ENCODE data around the gene FBXO22.
"Not testable (repeated sequence)": the region's sequence is repeated elsewhere in the genome, so short reads cannot be mapped to it uniquely, and the experiment has no call there.

Gene FBXO22

GRCh38 chr15:75903331-75904239 is at the start of gene FBXO22:
Gene FBXO22 (plus strand): TSS chr15:75903878. CDS start chr15:75903964, 86 bp downstream.
- DNase-seq (ENCODE audit: low read depth in 2 of 2) = peak; percentile 75 to 84

DNA sequence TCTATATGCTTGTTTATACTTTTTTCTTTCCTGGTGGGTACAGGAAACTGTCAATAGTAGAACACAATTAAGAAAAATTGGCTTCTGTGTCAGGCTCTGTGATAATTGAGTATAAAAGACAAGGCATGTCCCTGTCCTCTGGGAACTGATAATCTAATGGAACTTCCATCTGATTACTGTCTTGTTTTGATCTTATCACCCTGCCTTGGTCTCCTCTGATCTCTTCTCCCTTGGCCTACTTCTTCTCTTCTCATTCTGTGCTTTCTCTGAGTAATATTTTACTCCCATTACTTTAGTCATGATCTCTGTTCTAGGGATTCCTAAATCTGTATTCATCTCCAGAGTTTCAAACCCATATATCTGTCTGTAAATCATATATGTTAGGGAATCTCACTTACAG is 45.8 kb upstream of the FBXO22 start:
- DNase-seq (ENCODE audit: low read depth in 2 of 2) = no peak

DNA sequence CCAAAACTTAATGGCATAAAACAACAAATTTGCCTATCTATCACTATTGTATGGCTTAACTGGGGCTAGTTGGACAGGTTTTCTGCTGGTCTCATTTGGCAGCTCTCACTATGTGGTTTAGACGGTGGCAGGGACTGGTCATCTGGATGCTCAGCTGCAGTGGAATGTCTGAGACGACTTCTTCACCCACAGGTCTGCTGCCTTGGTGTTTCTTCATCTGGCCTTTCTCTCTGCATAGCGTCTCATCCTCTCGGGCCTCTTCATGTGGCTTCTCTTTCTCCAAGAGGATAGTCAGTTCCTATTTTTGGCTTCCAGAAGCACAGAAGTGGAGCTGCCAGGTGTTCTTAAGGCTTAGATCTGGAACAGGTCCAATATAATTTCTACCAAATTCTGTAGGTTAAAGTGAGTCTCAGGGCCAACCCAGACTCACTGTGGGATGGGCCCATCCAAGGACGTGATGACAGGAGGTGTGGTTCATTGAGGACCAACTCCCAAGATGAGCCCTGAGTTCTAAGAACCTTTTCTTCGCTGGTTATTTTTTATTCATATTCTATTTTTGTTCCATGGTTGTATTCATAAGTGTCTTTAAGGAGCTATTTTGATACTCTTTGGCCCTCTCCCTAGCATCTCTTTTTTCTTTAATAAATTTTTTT is 41.8 kb upstream of the FBXO22 start:
- DNase-seq (ENCODE audit: low read depth in 2 of 2) = no peak

- DNase-seq (ENCODE audit: low read depth in 2 of 2) = no peak
These were observed 40.9 kb upstream of the FBXO22 start for GRCh38 chr15:75862796-75863195.

DNA sequence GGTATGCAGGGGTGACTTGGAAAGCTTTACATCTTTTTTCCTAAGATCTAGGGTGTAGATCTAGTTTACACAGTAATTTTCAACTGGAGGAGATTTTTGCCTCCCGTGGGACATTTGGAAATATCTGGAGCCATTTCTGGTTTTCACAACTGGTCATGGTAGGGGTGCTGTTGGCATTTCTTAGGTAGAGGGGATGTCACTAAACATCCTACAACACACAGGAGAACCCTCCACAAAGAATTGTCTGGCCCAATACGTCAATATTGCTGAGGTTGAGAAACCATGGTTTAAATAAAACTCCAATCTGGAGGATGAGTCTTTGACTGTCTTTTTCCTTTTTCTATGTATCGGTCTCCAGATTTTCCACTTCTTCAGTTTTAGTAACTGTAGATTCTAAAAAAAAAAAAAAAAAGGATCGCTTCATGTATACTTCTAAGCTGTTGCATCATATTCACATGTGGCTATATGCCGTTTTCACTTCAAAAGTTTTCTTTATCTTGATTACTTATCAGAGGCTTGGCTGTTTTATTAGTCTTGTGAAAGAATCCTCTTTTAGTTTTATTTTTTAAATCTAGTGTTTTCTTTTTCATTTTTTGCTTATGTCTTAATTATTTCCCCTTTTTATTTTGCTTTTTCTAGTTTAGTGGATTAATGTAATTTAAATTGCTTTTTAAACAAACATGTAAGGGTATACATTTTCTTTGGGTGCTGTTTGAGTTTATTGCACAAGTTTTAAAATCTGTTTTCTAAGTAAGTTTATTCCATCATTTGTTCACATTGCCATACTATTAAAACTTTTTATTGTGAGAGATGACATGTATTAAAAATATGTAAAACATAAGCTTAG is 39.2 kb upstream of the FBXO22 start:
- DNase-seq (ENCODE audit: low read depth in 2 of 2) = no peak

GRCh38 chr15:75866045-75866444 is 37.6 kb upstream of the FBXO22 start:
- DNase-seq (ENCODE audit: low read depth in 2 of 2) = not testable (repeated sequence)

GRCh38 chr15:75866916-75867315 is 36.8 kb upstream of the FBXO22 start:
- DNase-seq (ENCODE audit: low read depth in 2 of 2) = no peak

GRCh38 chr15:75867449-75867848 is 36.2 kb upstream of the FBXO22 start:
- DNase-seq (ENCODE audit: low read depth in 2 of 2) = no peak

DNA sequence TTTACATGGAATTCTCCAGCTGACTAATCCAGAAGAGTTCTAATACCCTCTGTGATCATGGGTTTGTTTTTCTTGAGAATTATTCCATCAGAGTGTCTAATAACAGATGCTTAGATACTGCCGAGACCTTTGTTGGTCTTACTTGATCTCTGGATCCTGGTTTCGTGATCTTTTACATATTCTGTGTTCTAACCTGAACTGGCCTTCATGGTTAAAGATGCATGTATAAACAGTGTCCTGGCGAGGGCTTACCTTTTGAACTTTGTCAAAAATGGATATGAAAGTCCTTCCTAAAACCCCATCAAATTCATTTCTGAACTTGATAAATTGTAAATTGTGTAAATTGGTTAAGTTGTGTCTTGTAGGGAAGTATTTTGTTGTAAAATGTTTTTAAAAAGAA is 35.7 kb upstream of the FBXO22 start:
- no peak for DNase-seq (ENCODE audit: low read depth in 2 of 2)

- no peak for DNase-seq (ENCODE audit: low read depth in 2 of 2)
These were observed 34.2 kb upstream of the FBXO22 start for GRCh38 chr15:75869446-75869845.

- not testable (repeated sequence) for DNase-seq (ENCODE audit: low read depth in 2 of 2)
These were observed 32.1 kb upstream of the FBXO22 start for GRCh38 chr15:75871589-75871988.

GRCh38 chr15:75872403-75872990 is 31.2 kb upstream of the FBXO22 start:
- DNase-seq (ENCODE audit: low read depth in 2 of 2) = no peak

DNA sequence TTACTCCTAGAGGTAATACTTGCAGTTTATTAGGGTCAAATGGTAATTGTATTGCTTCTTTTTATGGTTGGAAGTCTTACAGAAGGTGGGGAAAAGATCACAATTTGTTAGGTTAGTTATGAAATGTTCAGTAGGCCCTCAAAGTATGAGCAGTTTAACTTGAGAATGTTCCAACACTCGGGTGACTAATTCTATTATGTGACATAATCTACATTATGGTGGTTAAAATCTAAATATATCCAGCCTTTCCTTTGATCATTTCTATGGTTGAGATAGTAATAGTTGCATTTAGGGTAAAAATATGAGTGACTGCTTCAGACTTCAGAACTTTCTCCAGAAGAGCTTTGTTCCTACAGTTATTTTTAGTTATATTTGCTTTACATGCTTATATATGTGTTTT is 19.6 kb upstream of the FBXO22 start:
- DNase-seq (ENCODE audit: low read depth in 2 of 2) = no peak

GRCh38 chr15:75887178-75887577 is 16.5 kb upstream of the FBXO22 start:
- DNase-seq (ENCODE audit: low read depth in 2 of 2) = no peak

DNA sequence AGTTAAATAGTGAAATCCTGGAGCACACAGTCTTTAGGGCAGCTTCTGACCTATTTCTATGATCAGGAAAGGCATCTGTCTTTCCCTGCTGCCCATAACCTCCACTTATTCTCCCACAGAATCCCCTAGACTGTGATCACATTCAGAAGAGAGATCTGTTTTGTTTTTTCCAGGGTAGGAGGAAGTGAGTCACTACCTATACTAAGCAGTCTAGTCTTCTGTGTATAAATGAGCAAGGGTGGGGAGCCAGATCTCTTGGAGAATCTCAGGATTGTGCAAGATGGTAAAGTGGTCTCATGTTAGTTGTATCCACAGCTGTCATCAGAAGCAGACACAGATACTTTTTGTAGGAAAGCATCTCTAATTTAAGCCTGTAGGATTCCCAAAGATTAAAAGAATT is 11.8 kb upstream of the FBXO22 start:
- no peak for DNase-seq (ENCODE audit: low read depth in 2 of 2)

DNA sequence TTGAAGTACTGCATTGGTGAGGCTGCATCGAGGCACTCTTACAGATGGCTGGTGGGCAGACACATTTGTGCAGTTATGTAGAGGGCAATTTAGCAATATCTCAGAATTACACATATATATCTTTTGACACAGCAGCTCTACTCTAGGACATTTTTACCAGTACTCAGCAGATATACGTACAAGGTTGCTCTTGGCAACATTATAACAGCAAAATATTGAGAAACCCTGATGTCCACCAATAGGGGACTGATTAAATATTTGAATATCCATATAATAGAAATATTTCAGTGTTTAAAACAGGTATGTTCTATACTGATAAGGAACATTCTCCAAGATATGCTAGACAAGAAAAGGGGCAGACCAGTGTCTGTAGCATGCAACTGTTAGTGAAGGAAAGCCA is 7.9 kb upstream of the FBXO22 start:
- no peak for DNase-seq (ENCODE audit: low read depth in 2 of 2)

GRCh38 chr15:75900577-75900976 is 3.1 kb upstream of the FBXO22 start:
- no peak for DNase-seq (ENCODE audit: low read depth in 2 of 2)

DNA sequence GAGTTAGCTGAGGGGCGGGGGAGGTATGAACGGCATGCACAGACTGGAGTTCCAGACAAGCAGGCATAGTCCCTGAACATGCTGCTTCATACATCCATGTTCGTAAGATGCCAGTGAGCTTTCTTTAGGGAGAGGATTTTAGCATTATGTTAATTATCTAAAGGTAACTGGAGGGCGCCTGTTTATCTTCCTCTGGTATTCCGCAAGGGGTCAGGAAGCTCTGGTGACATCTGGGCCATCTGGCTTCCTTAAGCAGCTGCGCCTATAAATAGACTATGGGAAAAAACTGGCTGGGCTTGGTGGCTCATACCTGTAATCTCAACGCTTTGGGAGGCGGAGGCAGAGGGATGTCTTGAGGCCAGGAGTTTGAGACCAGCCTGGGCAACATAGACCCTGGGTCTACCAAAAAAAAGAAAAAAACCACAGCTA is 1.5 kb upstream of the FBXO22 start:
- DNase-seq (ENCODE audit: low read depth in 2 of 2) = no peak

DNA sequence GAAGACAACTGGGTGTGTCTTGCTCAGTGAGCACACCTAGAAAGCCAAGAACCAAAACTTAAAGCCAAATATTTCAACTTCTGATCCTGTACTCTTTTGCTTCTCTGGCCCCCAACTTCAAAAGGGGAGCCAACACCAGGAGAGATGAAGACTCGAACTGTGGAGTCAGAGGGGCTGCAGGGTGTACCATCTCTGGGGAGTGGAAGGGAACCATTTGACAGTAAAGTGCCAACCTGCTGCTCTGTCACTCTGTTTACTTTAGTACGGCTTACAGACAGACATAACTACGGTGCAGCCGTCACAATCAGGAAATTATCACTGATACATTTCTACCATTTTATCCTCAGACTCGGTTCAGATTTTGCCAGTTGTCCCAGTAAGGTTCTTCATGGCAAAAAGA is 1.6 kb downstream of the FBXO22 start:
- DNase-seq (ENCODE audit: low read depth in 2 of 2) = no peak

DNA sequence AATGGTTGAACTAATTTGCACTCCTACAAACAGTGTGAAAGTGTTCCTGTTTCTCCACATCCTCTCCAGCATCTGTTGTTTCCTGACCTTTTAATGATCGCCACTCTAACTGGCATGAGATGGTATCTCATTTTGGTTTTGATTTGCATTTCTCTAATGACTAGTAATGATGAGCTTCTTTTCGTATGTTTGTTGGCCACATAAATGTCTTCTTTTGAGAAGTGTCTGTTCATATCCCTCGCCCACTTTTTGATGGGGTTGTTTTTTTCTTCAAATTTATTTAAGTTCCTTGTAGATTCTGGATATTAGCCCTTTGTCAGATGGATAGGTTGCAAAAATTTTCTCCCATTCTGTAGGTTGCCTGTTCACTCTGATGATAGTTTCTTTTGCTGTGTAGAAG is 6.7 kb downstream of the FBXO22 start:
- not testable (repeated sequence) for DNase-seq (ENCODE audit: low read depth in 2 of 2)

DNA sequence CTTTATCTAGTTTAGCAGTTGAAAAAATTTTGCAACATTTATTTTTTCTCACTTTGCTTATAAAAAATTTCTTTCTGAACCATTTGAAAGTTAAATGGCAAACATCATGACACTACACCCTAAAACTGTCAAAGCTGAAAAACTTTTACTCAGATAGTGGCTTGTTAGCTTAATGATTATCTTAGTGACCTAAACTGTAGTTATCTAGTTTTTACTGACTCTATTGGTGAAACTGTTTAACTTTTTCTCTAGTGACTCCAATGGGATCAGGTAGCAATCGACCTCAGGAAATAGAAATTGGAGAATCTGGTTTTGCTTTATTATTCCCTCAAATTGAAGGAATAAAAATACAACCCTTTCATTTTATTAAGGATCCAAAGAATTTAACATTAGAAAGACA is 13.3 kb downstream of the FBXO22 start:
- no peak for DNase-seq (ENCODE audit: low read depth in 2 of 2)

DNA sequence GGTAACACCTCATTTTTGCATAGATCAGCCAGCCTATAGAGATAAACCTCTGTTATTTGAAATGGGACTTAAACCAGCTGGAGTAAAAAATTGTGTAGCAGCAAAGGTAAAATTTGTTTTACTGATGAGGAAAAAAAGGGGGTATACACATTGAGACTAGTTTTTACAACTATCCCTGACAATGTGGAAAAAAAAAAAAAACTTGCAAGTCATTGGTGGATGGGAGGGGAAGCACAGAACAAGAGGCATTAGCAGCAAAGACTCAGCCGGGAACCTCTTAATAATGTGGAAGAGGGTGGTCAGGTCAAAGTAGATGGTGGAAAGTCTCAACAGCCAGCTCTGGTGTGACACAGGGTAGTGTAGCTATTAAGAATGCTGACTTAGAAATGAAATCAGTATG is 14.5 kb downstream of the FBXO22 start:
- DNase-seq (ENCODE audit: low read depth in 2 of 2) = no peak

All from stimulated activated CD8-positive, alpha-beta memory T cell treated with anti-CD3 and anti-CD28 coated beads, Interleukin-7, amount 100 ng/mL, for 4 hours (primary cell).